ENCODE results near the gene MEGF8. TPM values are rescaled to one million over a fixed set of nuclear protein-coding genes. Genes with fewer than 3 reads are reported as not detected.
"Not testable (repeated sequence)": the region's sequence is repeated elsewhere in the genome, so short reads cannot be mapped to it uniquely, and the experiment has no call there.

Gene MEGF8
- polyA plus RNA-seq, 1 donor from 2014 or later: 0.90 TPM

- no peaks in the 10 kb centered on the region for H3K9me3 Mint-ChIP-seq
- H3K27ac Mint-ChIP-seq: peak overlapping the region in 2 of 3 donors; percentile 31 to 76
- H3K4me1 Mint-ChIP-seq: peaks cover 13 to 22% (median 22%) of the 10 kb centered on the region in 3 donors
- H3K4me3 Mint-ChIP-seq: peak overlapping the region; percentile 2 to 90 (median 35)
- peaks cover 9% of the 10 kb centered on the region for H3K27me3 Mint-ChIP-seq
- no peaks in the 10 kb centered on the region for H3K36me3 Mint-ChIP-seq
Measured at GRCh38 chr19:42327381-42327780, 1.9 kb downstream of the MEGF8 start.

GRCh38 chr19:42328106-42328505 lies 2.7 kb downstream of the MEGF8 start:
- Mint-ChIP-seq H3K27ac (peak overlapping the region in 1 of 3 donors; percentile 76), H3K36me3 (no peaks in the 10 kb centered on the region), H3K9me3 (no peaks in the 10 kb centered on the region), H3K27me3 (peaks cover 8% of the 10 kb centered on the region), H3K4me1 (peaks cover 13 to 24% (median 18%) of the 10 kb centered on the region in 3 donors), H3K4me3 (peak overlapping the region in 2 of 4 donors; percentile 42 to 57)

GRCh38 chr19:42328854-42329253 lies 3.4 kb downstream of the MEGF8 start:
- peak overlapping the region in 1 of 4 donors; percentile 16 for H3K4me3 Mint-ChIP-seq
- H3K27ac Mint-ChIP-seq: peak overlapping the region in 1 of 3 donors; percentile 76

GRCh38 chr19:42330241-42330711 lies 4.8 kb downstream of the MEGF8 start:
- H3K4me1 Mint-ChIP-seq: peaks cover 13 to 25% (median 16%) of the 10 kb centered on the region in 3 donors
- H3K27ac Mint-ChIP-seq: no peak overlapping the region
- no peaks in the 10 kb centered on the region for H3K27me3 Mint-ChIP-seq
- H3K4me3 Mint-ChIP-seq: peak overlapping the region in 1 of 4 donors; percentile 11
- H3K9me3 Mint-ChIP-seq: no peaks in the 10 kb centered on the region
- no peaks in the 10 kb centered on the region for H3K36me3 Mint-ChIP-seq

More at GRCh38 chr19:42328854-42329253, 3.4 kb downstream of the MEGF8 start:
- H3K4me1 Mint-ChIP-seq: peaks cover 16 to 28% (median 18%) of the 10 kb centered on the region in 3 donors
- H3K27me3 Mint-ChIP-seq: peaks cover 5% of the 10 kb centered on the region
- no peaks in the 10 kb centered on the region for H3K36me3 Mint-ChIP-seq
- no peaks in the 10 kb centered on the region for H3K9me3 Mint-ChIP-seq

GRCh38 chr19:42331333-42331732 lies 5.9 kb downstream of the MEGF8 start:
- not testable (repeated sequence) for H3K36me3 Mint-ChIP-seq, H3K27me3 Mint-ChIP-seq, H3K27ac Mint-ChIP-seq, H3K4me3 Mint-ChIP-seq, H3K9me3 Mint-ChIP-seq
- peaks cover 8 to 22% (median 14%) of the 10 kb centered on the region in 3 donors for H3K4me1 Mint-ChIP-seq

- Mint-ChIP-seq H3K4me3 (no peak overlapping the region), H3K9me3 (no peaks in the 10 kb centered on the region), H3K27me3 (no peaks in the 10 kb centered on the region), H3K4me1 (peaks cover 3 to 17% (median 8%) of the 10 kb centered on the region in 3 donors), H3K36me3 (no peaks in the 10 kb centered on the region), H3K27ac (no peak overlapping the region)
Measured at GRCh38 chr19:42332059-42332458, 6.6 kb downstream of the MEGF8 start.

GRCh38 chr19:42333018-42333417 lies 7.6 kb downstream of the MEGF8 start:
- Mint-ChIP-seq H3K9me3 (no peaks in the 10 kb centered on the region), H3K4me1 (peaks cover 0 to 14% (median 6%) of the 10 kb centered on the region in 3 donors), H3K36me3 (no peaks in the 10 kb centered on the region), H3K27me3 (no peaks in the 10 kb centered on the region), H3K4me3 (no peak overlapping the region), H3K27ac (no peak overlapping the region)

GRCh38 chr19:42333975-42334696 lies 8.7 kb downstream of the MEGF8 start:
- H3K4me3 Mint-ChIP-seq: no peak overlapping the region
- H3K36me3 Mint-ChIP-seq: peaks cover 2% of the 10 kb centered on the region
- H3K27ac Mint-ChIP-seq: no peak overlapping the region
- no peaks in the 10 kb centered on the region for H3K9me3 Mint-ChIP-seq
- H3K4me1 Mint-ChIP-seq: peaks cover 4 to 9% (median 5%) of the 10 kb centered on the region in 3 donors
- no peaks in the 10 kb centered on the region for H3K27me3 Mint-ChIP-seq

- Mint-ChIP-seq H3K27me3 (no peaks in the 10 kb centered on the region), H3K36me3 (peaks cover 2% of the 10 kb centered on the region), H3K4me3 (no peak overlapping the region), H3K27ac (no peak overlapping the region), H3K9me3 (no peaks in the 10 kb centered on the region), H3K4me1 (peaks cover 2 to 7% (median 4%) of the 10 kb centered on the region in 3 donors)
Measured at GRCh38 chr19:42334697-42335373, 9.4 kb downstream of the MEGF8 start.

GRCh38 chr19:42335374-42335936 lies 10.0 kb downstream of the MEGF8 start:
- Mint-ChIP-seq H3K36me3 (peaks cover 2% of the 10 kb centered on the region), H3K9me3 (no peaks in the 10 kb centered on the region), H3K4me1 (peaks cover 2 to 7% (median 4%) of the 10 kb centered on the region in 3 donors), H3K27me3 (no peaks in the 10 kb centered on the region), H3K27ac (no peak overlapping the region), H3K4me3 (no peak overlapping the region)

GRCh38 chr19:42335971-42336370 lies 10.5 kb downstream of the MEGF8 start:
- Mint-ChIP-seq H3K9me3 (no peaks in the 10 kb centered on the region), H3K4me1 (peaks cover 2 to 7% (median 4%) of the 10 kb centered on the region in 3 donors), H3K36me3 (peaks cover 2% of the 10 kb centered on the region), H3K27me3 (no peaks in the 10 kb centered on the region), H3K27ac (no peak overlapping the region), H3K4me3 (no peak overlapping the region)

GRCh38 chr19:42339126-42339860 lies 13.9 kb downstream of the MEGF8 start:
- H3K9me3 Mint-ChIP-seq, H3K4me3 Mint-ChIP-seq, H3K4me1 Mint-ChIP-seq, H3K27ac Mint-ChIP-seq, H3K36me3 Mint-ChIP-seq, H3K27me3 Mint-ChIP-seq: not testable (repeated sequence)

GRCh38 chr19:42339922-42340321 lies 14.5 kb downstream of the MEGF8 start:
- H3K27me3 Mint-ChIP-seq, H3K9me3 Mint-ChIP-seq, H3K36me3 Mint-ChIP-seq, H3K4me1 Mint-ChIP-seq, H3K4me3 Mint-ChIP-seq, H3K27ac Mint-ChIP-seq: not testable (repeated sequence)

- H3K4me3 Mint-ChIP-seq: no peak overlapping the region
- H3K9me3 Mint-ChIP-seq: no peaks in the 10 kb centered on the region
- peaks cover 0 to 2% (median 0%) of the 10 kb centered on the region in 3 donors for H3K4me1 Mint-ChIP-seq
- H3K27ac Mint-ChIP-seq: no peak overlapping the region
- H3K36me3 Mint-ChIP-seq: peaks cover 13% of the 10 kb centered on the region
- H3K27me3 Mint-ChIP-seq: no peaks in the 10 kb centered on the region
Measured at GRCh38 chr19:42343344-42344110, 18.1 kb downstream of the MEGF8 start.

All from IgD-negative memory B cell (primary cell).